Neural progenitor cell (in vitro differentiated cells): ENCODE data around the gene SPATA18.

ENCODE experiments used
- EZH2 ChIP-seq: fragments of 200-600 bp; sonication (generic); IDR thresholded peaks from 2 replicates; pipeline ENCODE4 v1.6.1; 2017; ENCODE audit warnings: antibody characterized with exemption, mild to moderate bottlenecking, moderate library complexity
- TF ChIP-seq, protein P1 (sequence below): fragments of 200-600 bp; sonication (generic); IDR thresholded peaks from 2 replicates; pipeline ENCODE4 v1.5.1; 2017; ENCODE audit warnings: antibody characterized with exemption, mild to moderate bottlenecking

DNA sequence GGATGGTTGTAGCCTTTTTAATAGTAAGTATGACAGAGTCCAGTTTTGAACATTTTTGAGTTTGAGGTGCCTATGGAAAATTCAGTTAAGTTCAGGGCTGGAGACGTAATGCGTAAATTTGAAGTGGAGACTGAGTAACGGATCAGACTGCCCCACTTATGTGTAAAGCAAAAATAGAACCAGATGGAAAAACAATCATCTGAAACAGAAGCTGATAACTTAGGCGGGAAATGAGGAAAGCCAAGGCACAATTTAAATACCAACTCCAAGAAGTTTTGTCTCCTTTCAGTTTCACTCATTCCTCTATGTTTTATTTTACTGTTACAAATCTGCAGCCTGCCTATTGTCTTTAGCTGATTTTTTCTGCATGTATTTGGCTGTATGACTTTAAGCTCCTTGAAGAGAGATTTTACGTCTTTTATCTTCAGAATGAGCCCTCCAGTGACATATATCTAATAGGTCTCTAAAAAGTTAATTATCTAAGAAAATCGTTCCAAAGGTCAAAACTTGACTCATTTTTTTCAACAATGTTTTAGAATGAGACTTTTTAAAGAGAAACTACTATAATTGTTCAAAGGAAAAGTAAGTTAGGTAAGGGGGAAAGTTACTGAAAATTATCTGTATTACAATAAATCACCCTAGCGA, 14.1 kb upstream of the SPATA18 start:
- TF ChIP-seq, protein P1, sequence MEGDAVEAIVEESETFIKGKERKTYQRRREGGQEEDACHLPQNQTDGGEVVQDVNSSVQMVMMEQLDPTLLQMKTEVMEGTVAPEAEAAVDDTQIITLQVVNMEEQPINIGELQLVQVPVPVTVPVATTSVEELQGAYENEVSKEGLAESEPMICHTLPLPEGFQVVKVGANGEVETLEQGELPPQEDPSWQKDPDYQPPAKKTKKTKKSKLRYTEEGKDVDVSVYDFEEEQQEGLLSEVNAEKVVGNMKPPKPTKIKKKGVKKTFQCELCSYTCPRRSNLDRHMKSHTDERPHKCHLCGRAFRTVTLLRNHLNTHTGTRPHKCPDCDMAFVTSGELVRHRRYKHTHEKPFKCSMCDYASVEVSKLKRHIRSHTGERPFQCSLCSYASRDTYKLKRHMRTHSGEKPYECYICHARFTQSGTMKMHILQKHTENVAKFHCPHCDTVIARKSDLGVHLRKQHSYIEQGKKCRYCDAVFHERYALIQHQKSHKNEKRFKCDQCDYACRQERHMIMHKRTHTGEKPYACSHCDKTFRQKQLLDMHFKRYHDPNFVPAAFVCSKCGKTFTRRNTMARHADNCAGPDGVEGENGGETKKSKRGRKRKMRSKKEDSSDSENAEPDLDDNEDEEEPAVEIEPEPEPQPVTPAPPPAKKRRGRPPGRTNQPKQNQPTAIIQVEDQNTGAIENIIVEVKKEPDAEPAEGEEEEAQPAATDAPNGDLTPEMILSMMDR = no peak
- no peak for TF ChIP-seq EZH2
